OCI-LY1 (cell line): ENCODE results near the gene PAX6.

Experiments used
- CTCF ChIP-seq: fragments of 200-600 bp; sonication (generic), shearing (Covaris generic); IDR thresholded peaks from 2 replicates; pipeline ENCODE4 v1.5.1; 2017; ENCODE audit warnings: mild to moderate bottlenecking, antibody characterized with exemption, low read length, moderate library complexity, mixed read lengths
- EZH2 ChIP-seq: fragments of 200-600 bp; sonication (generic), shearing (Covaris generic); IDR thresholded peaks from 2 replicates; pipeline ENCODE4 v1.8.0; 2017; ENCODE audit warnings: borderline replicate concordance, mixed run types, mild to moderate bottlenecking, antibody characterized with exemption, low read length, moderate library complexity, mixed read lengths

GRCh38 chr11:31841435-31841834 is 30.3 kb upstream of the PAX6 start:
- TF ChIP-seq CTCF (no peak), EZH2 (no peak)
